K562 (cell line): ENCODE data around the gene MET. TPM values are rescaled to one million over a fixed set of nuclear protein-coding genes. Genes with fewer than 3 reads are reported as not detected.

ENCODE experiments used
- ATAC-seq: fragments of 200-7000 bp; cut with Tn5 transposase; 3 replicates; pipeline ENCODE4 v1.9.1; 2020; ENCODE audit warnings: moderate library complexity
- BruUV-seq: library from RNA; stranded (reverse); fragments of 400-500 nt; replicated peaks from 2 replicates; lab custom pipeline; 2021; lab: Mats Ljungman, UMichigan
- CTCF ChIA-PET: fragments of 300-600 bp; formaldehyde crosslinking; extraction: SDS; loops from one replicate; lab custom pipeline; 2021; ENCODE audit warnings: low intra/inter-chr PET ratio; lab: Yijun Ruan, JAX
- POLR2A ChIA-PET: fragments of 300-600, 350-650 bp; sonication (Branson Sonifier 250); formaldehyde crosslinking; extraction: SDS; loops from one replicate; lab custom pipeline; 2021; ENCODE audit warnings: antibody characterized with exemption, inconsistent platforms; lab: Yijun Ruan, JAX
- DNase-seq, 4 experiments: peaks; one replicate each; pipeline versions ENCODE4 v3.0.0 to v3.0.0-alpha.2; 2011 to 2018; ENCODE audit warnings: low spot score in 3 of 4, mixed read lengths in 3 of 4; ENCODE audit errors: extremely low read depth in 1 of 4
- FAIRE-seq: peaks from 2 replicates; lab custom pipeline; 2011; peaks lifted over from hg19 to GRCh38; lab: Jason Lieb, UNC
- H2AFZ ChIP-seq: 2 replicates; pipeline ENCODE4 v1.6.0; 2011; ENCODE audit warnings: low read depth, low read length, control low read depth, inconsistent platforms
- H3K27ac ChIP-seq: fragments of 200-600 bp; 3 replicates; pipeline ENCODE4 v1.8.0; 2011; ENCODE audit warnings: low read depth, mild to moderate bottlenecking, control low read depth, inconsistent platforms, low read length, moderate library complexity, mixed read lengths; ENCODE audit errors: extremely low read depth
- H3K27me3 ChIP-seq, 2 experiments: fragments of 300-600 bp in 1 of 2; 2 replicates in 1 of 2; 3 replicates in 1 of 2; pipeline versions ENCODE4 v1.6.0 to v1.8.0; 2011; ENCODE audit warnings: inconsistent platforms in 2 of 2, low read length in 2 of 2, mild to moderate bottlenecking in 1 of 2, mixed read lengths in 1 of 2, moderate library complexity in 1 of 2; ENCODE audit not compliant: control insufficient read depth in 2 of 2, insufficient read depth in 2 of 2
- H3K36me3 ChIP-seq: fragments of 300-600 bp; 3 replicates; pipeline ENCODE4 v1.8.0; 2011; ENCODE audit warnings: mild to moderate bottlenecking, low read length, inconsistent platforms; ENCODE audit not compliant: control insufficient read depth, insufficient read depth
- H3K4me1 ChIP-seq, 2 experiments: fragments of 200-600 bp in 1 of 2; replicated peaks in 1 of 2; 2 replicates in 1 of 2; 3 replicates in 1 of 2; pipeline versions ENCODE4 v1.5.1 to v1.8.0; 2011; ENCODE audit warnings: inconsistent platforms in 2 of 2, low read length in 2 of 2, mild to moderate bottlenecking in 1 of 2, mixed read lengths in 1 of 2, moderate library complexity in 1 of 2; ENCODE audit not compliant: control insufficient read depth in 2 of 2, insufficient read depth in 2 of 2
- H3K4me2 ChIP-seq: 2 replicates; pipeline ENCODE4 v1.6.1; 2011; ENCODE audit warnings: low read length, control low read depth, inconsistent platforms, mixed read lengths; ENCODE audit not compliant: insufficient read depth
- H3K4me3 ChIP-seq: fragments of 200-600 bp; sonication (generic), shearing (Covaris generic); 2 replicates; pipeline ENCODE4 v1.5.1; 2016; ENCODE audit warnings: control low read depth, inconsistent platforms
- H3K79me2 ChIP-seq: fragments of 200-600 bp; 3 replicates; pipeline ENCODE4 v1.8.0; 2011; ENCODE audit warnings: low read length, inconsistent platforms; ENCODE audit not compliant: control insufficient read depth, insufficient read depth
- H3K9ac ChIP-seq, 2 experiments: 2 replicates each; pipeline versions ENCODE4 v1.6.0 to v1.6.1; 2011; ENCODE audit warnings: low read depth in 2 of 2, low read length in 2 of 2, control low read depth in 1 of 2, inconsistent platforms in 1 of 2, mild to moderate bottlenecking in 1 of 2, mixed read lengths in 1 of 2; ENCODE audit not compliant: insufficient read depth in 1 of 2
- H3K9me1 ChIP-seq: one replicate; pipeline ENCODE4 v1.6.0; 2011; ENCODE audit warnings: inconsistent platforms, mild to moderate bottlenecking, low read length, moderate library complexity; ENCODE audit not compliant: control insufficient read depth, insufficient read depth
- H3K9me3 ChIP-seq: replicated peaks from 2 replicates; pipeline ENCODE4 v1.5.1; 2011; ENCODE audit warnings: low read depth, low read length, inconsistent platforms; ENCODE audit not compliant: control insufficient read depth, insufficient read depth
- H4K20me1 ChIP-seq: replicated peaks from 2 replicates; pipeline ENCODE4 v1.6.1; 2011; ENCODE audit warnings: low read length, inconsistent platforms, mixed read lengths; ENCODE audit not compliant: control insufficient read depth, insufficient read depth
- ATF7 ChIP-seq: fragments of 450-650 bp; IDR thresholded peaks from 2 replicates; pipeline ENCODE4 v1.7.1; 2014; ENCODE audit warnings: mild to moderate bottlenecking, moderate library complexity
- BRF1 ChIP-seq: IDR thresholded peaks from 3 replicates; pipeline ENCODE4 v1.6.1; 2011; ENCODE audit warnings: borderline replicate concordance, mild to moderate bottlenecking; ENCODE audit not compliant: insufficient read length; ENCODE audit errors: extremely low read depth
- HNRNPH1 ChIP-seq: fragments of 200-400 bp; formaldehyde crosslinking; optimal IDR thresholded peaks from 2 replicates; pipeline ENCODE3; 2017; ENCODE audit warnings: low read depth, mild to moderate bottlenecking, low read length, moderate library complexity
- HOXB6 ChIP-seq: fragments of 250-450 bp; sonication (Bioruptor Pico); IDR thresholded peaks from 2 replicates; pipeline ENCODE4 v1.5.1; 2022; ENCODE audit warnings: mild to moderate bottlenecking, borderline replicate concordance
- NFATC3 ChIP-seq: fragments of 450-650 bp; IDR thresholded peaks from 2 replicates; pipeline ENCODE4 v1.6.1; 2017; ENCODE audit warnings: mild to moderate bottlenecking
- RBM15 ChIP-seq: fragments of 200-400 bp; formaldehyde crosslinking; IDR thresholded peaks from 2 replicates; pipeline ENCODE4 v1.6.1; 2018; ENCODE audit warnings: mild to moderate bottlenecking, low read length, moderate library complexity; ENCODE audit not compliant: insufficient read depth
- SMARCB1 ChIP-seq: IDR thresholded peaks from 2 replicates; pipeline ENCODE4 v1.6.1; 2011; ENCODE audit warnings: improper control_type of control experiment, low read depth; ENCODE audit not compliant: insufficient read length
- SUPT5H ChIP-seq: fragments of 450-650 bp; IDR thresholded peaks from 2 replicates; pipeline ENCODE4 v1.6.1; 2016
- TFAM ChIP-seq: fragments of 250-450 bp; sonication (Bioruptor Pico); conservative IDR thresholded peaks from 2 replicates; pipeline ENCODE4 v1.5.0; 2021; ENCODE audit warnings: mild to moderate bottlenecking, moderate library complexity
- ZBTB8A ChIP-seq: fragments of 450-650 bp; IDR thresholded peaks from 2 replicates; pipeline ENCODE4 v1.6.1; 2018; ENCODE audit warnings: mild to moderate bottlenecking, moderate library complexity; ENCODE audit not compliant: partially characterized antibody
- ZNF232 ChIP-seq: sonication (generic); formaldehyde crosslinking; IDR thresholded peaks from 2 replicates; pipeline ENCODE4 v1.8.0; 2022; ENCODE audit warnings: mild to moderate bottlenecking, missing genetic modification reagents
- ZNF24 ChIP-seq: fragments of 450-650 bp; IDR thresholded peaks from 2 replicates; pipeline ENCODE4 v1.6.1; 2016
- ZNF589 ChIP-seq: fragments of 200-800 bp; sonication (Bioruptor generic); IDR thresholded peaks from 2 replicates; pipeline ENCODE4 v1.6.1; 2016; ENCODE audit warnings: low read depth, missing genetic modification characterization, missing compliant biosample characterization
- WGBS: fragments of 100-300 bp; shearing (Covaris generic); methylation state at CpG from one replicate; pipeline ENCODE4 v1.1.6; 2016; ENCODE audit warnings: low coverage, mixed read lengths; ENCODE audit not compliant: insufficient coverage; ENCODE audit errors: missing lambda C conversion rate; 5-methylcytosine and 5-hydroxymethylcytosine counted together
- in situ Hi-C: fragments of 300-500 bp; cut with MboI; formaldehyde crosslinking; loops from 4 replicates; pipeline ENCODE4 v1.15.0; 2018; ENCODE audit warnings: inconsistent platforms, mixed read lengths
- intact Hi-C: fragments of 100-400 bp; cut with micrococcal nuclease; formaldehyde crosslinking; loops from 2 replicates; pipeline ENCODE4 v1.14.2; 2022
- polyA plus RNA-seq, 8 experiments: library from polyadenylated mRNA; depleted of rRNA in 4 of 8; stranded (reverse) in 5 of 8; unstranded in 3 of 8; fragments of >200 nt; fragmentation: Nextera tagmentation in 2 of 8; fragmentation: Illumina TruSeq in 1 of 8; extraction: Ambion mirVana in 2 of 8; extraction: Trizol in 1 of 8; gene quantifications; 2 replicates each; pipeline versions ENCODE4 v1.2.1 to v1.2.3, GENCODE V29; 2011 to 2014; ENCODE audit warnings: inconsistent platforms in 1 of 8, missing spikeins in 1 of 8
- total RNA-seq, 7 experiments: library from RNA; depleted of rRNA in 6 of 7; stranded (reverse); fragments of >200 nt in 6 of 7; fragmentation: Illumina TruSeq in 2 of 7; extraction: Trizol in 2 of 7; gene quantifications; 2 replicates each; pipeline versions ENCODE4 v1.2.1 to v1.2.3, GENCODE V29; 2011 to 2021; ENCODE audit warnings: low replicate concordance in 1 of 7
- TF ChIP-seq, protein P1 (sequence below): IDR thresholded peaks from 3 replicates; pipeline ENCODE4 v1.6.1; 2011; ENCODE audit warnings: borderline replicate concordance, mild to moderate bottlenecking; ENCODE audit not compliant: insufficient read length, insufficient read depth
- TF ChIP-seq, protein P2 (sequence below): sonication (generic); formaldehyde crosslinking; IDR thresholded peaks from 2 replicates; pipeline ENCODE4 v1.8.1; 2022; ENCODE audit warnings: missing genetic modification reagents

MET gene
- total and polyA plus RNA-seq, 9 of the 15 experiments (the other 6 are each of a cell fraction or from before 2014, with no cell fraction given), result 0.84 to 2.4 (median 1.1) TPM

DNA sequence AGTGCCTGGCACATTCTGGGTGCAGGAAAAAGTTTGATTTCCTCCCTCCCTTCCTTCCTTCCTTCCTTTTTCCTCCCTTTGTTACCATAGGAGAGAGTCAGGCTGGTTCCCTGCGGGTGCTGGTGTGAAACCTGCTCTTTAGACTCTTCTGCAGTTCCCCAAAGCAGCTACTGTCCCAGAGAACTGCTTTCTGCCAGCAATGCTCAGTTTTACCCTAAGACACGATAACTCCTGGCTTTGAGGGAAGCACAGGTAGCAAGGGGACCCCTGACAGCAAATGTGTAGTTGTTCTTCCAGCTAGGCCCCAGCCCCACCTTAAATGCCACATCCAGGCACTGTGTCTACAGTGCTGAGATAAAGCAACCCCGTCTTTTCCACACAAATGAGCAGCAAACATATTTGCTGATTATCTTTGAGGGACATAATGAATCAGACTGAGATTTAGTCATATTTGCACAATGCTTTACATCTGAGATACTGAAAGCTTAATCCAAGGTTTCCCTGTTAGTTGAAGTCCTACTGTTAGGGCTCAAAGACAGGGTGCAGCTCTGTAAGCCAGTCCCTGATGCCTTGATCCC is 55.5 kb downstream of the MET start:
- no TSS peak for BruUV-seq
- POLR2A ChIA-PET, result interaction anchor here (1.1 kb wide), 1 partner anchor 99 kb away, joined by 3 read pairs; no protein-coding TSS in a partner anchor
- TF ChIP-seq SMARCB1 (no peak), ZNF24 (no peak), ZBTB8A (no peak), HOXB6 (CRISPR knock-in tag) (no peak), SUPT5H (no peak), ATF7 (no peak), ZNF232 (CRISPR knock-in tag) (no peak), TFAM (no peak), BRF1 (no peak), NFATC3 (no peak), HNRNPH1 (no peak), ZNF589 (CRISPR knock-in tag) (no peak), RBM15 (no peak)
- TF ChIP-seq, protein P1, sequence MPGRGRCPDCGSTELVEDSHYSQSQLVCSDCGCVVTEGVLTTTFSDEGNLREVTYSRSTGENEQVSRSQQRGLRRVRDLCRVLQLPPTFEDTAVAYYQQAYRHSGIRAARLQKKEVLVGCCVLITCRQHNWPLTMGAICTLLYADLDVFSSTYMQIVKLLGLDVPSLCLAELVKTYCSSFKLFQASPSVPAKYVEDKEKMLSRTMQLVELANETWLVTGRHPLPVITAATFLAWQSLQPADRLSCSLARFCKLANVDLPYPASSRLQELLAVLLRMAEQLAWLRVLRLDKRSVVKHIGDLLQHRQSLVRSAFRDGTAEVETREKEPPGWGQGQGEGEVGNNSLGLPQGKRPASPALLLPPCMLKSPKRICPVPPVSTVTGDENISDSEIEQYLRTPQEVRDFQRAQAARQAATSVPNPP, result no peak
- TF ChIP-seq, protein P2, sequence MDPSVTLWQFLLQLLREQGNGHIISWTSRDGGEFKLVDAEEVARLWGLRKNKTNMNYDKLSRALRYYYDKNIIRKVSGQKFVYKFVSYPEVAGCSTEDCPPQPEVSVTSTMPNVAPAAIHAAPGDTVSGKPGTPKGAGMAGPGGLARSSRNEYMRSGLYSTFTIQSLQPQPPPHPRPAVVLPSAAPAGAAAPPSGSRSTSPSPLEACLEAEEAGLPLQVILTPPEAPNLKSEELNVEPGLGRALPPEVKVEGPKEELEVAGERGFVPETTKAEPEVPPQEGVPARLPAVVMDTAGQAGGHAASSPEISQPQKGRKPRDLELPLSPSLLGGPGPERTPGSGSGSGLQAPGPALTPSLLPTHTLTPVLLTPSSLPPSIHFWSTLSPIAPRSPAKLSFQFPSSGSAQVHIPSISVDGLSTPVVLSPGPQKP (CRISPR knock-in tag), result no peak
- TF ChIP-seq, all 486 proteins: peak for 0
- Histone ChIP-seq H3K9me1 (no peaks in the 10 kb centered on the region), H3K27ac (no peak overlapping the region), H2AFZ (no peak overlapping the region), H3K4me3 (no peak overlapping the region), H3K9me3 (no peaks in the 10 kb centered on the region), H3K9ac (no peak overlapping the region), H3K4me2 (no peak overlapping the region), H3K79me2 (no peaks in the 10 kb centered on the region), H4K20me1 (no peaks in the 10 kb centered on the region), H3K27me3 (peaks cover 0 to 6% of the 10 kb centered on the region in 2 experiments; a peak in 2 of 5 replicates), H3K36me3 (no peaks in the 10 kb centered on the region), H3K4me1 (peaks cover 0 to 4% of the 10 kb centered on the region in 2 experiments; a peak in 1 of 5 replicates)
- FAIRE-seq (no peak), ATAC-seq (no peak), DNase-seq (no peak)
- in situ Hi-C loops, result no loop called here
- 0% methylated on average over 3 of the region's 3 CpGs for WGBS
- CTCF ChIA-PET, result no interaction called here
- intact Hi-C loops, result loop anchor here (5.0 kb wide), 1 partner anchor 130 kb away; no protein-coding TSS in a partner anchor
